Uterus (tissue), 2 donors: ENCODE data around the gene SCCPDH.

Experiments used
- POLR2A ChIP-seq, 2 donors: fragments of 450-650 bp; IDR thresholded peaks; one replicate each; pipeline ENCODE4 v1.6.1; 2016; ENCODE audit warnings: antibody characterized with exemption in 2 of 2, mild to moderate bottlenecking in 1 of 2, moderate library complexity in 1 of 2
- TF ChIP-seq, protein P1 (sequence below), 4 experiments: fragments of 200-600 bp in 2 of 4; fragments of 450-650 bp in 2 of 4; sonication (generic) in 2 of 4; IDR thresholded peaks; one replicate each; pipeline ENCODE4 v1.5.1; 2016 to 2019; ENCODE audit warnings: antibody characterized with exemption in 4 of 4, mild to moderate bottlenecking in 2 of 4, moderate library complexity in 1 of 4

- TF ChIP-seq, protein P1, sequence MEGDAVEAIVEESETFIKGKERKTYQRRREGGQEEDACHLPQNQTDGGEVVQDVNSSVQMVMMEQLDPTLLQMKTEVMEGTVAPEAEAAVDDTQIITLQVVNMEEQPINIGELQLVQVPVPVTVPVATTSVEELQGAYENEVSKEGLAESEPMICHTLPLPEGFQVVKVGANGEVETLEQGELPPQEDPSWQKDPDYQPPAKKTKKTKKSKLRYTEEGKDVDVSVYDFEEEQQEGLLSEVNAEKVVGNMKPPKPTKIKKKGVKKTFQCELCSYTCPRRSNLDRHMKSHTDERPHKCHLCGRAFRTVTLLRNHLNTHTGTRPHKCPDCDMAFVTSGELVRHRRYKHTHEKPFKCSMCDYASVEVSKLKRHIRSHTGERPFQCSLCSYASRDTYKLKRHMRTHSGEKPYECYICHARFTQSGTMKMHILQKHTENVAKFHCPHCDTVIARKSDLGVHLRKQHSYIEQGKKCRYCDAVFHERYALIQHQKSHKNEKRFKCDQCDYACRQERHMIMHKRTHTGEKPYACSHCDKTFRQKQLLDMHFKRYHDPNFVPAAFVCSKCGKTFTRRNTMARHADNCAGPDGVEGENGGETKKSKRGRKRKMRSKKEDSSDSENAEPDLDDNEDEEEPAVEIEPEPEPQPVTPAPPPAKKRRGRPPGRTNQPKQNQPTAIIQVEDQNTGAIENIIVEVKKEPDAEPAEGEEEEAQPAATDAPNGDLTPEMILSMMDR (IDR thresholded peaks at IDR 0.05), result no peak
- no peak for TF ChIP-seq POLR2A (IDR thresholded peaks at IDR 0.05)
Measured at GRCh38 chr1:246709835-246710234, 14.4 kb upstream of the SCCPDH start.
